GM12878 (cell line): ENCODE measurements around the gene REV3L. TPM values are rescaled to one million over a fixed set of nuclear protein-coding genes. Genes with fewer than 3 reads are reported as not detected.

Experiments
- ATAC-seq: fragments of 200-7000 bp; cut with Tn5 transposase; 3 replicates; pipeline ENCODE4 v1.9.1; 2020; ENCODE audit warnings: mild to moderate bottlenecking, moderate library complexity
- BruUV-seq: library from RNA; stranded (reverse); fragments of 400-500 nt; replicated peaks from 2 replicates; lab custom pipeline; 2021; lab: Mats Ljungman, UMichigan
- CTCF ChIA-PET: fragments of 300-600 bp; sonication (Branson Sonifier 250); formaldehyde crosslinking; extraction: SDS; loops from one replicate; lab custom pipeline; 2021; ENCODE audit warnings: inconsistent platforms; lab: Yijun Ruan, JAX
- POLR2A ChIA-PET: fragments of 350-600 bp; formaldehyde crosslinking; extraction: SDS; loops from one replicate; lab custom pipeline; 2021; ENCODE audit warnings: inconsistent platforms; lab: Charles Lee
- RAD21 ChIA-PET: fragments of 300-600 bp; sonication (Branson Sonifier 250); formaldehyde crosslinking; loops from one replicate; lab custom pipeline; 2023; ENCODE audit warnings: antibody characterized with exemption; ENCODE audit not compliant: unreplicated experiment; lab: Charles Lee
- SMC1A ChIA-PET: fragments of 300-600 bp; sonication (Branson Sonifier 250); formaldehyde crosslinking; loops from one replicate; lab custom pipeline; 2023; ENCODE audit not compliant: unreplicated experiment, uncharacterized antibody; lab: Charles Lee
- DNase-seq: peaks from one replicate; pipeline ENCODE4 v3.0.0-alpha.2; 2011; ENCODE audit warnings: low read depth, low spot score
- FAIRE-seq: peaks from 3 replicates; lab custom pipeline; 2011; peaks lifted over from hg19 to GRCh38; lab: Jason Lieb, UNC
- H2AFZ ChIP-seq: 2 replicates; pipeline ENCODE4 v1.6.0; 2011; ENCODE audit warnings: low read depth, low read length, control low read depth; ENCODE audit not compliant: control insufficient read depth
- H3K27ac ChIP-seq: 2 replicates; pipeline ENCODE4 v1.5.1; 2011; ENCODE audit warnings: control low read depth; ENCODE audit not compliant: control insufficient read depth, insufficient read depth
- H3K27me3 ChIP-seq, 2 experiments: replicated peaks in 1 of 2; 2 replicates each; pipeline versions ENCODE4 v1.6.0 to v1.6.1; 2011; ENCODE audit warnings: low read length in 1 of 2; ENCODE audit not compliant: control insufficient read depth in 2 of 2, insufficient read depth in 2 of 2
- H3K36me3 ChIP-seq, 2 experiments: 2 replicates each; pipeline ENCODE4 v1.5.1; 2011; ENCODE audit warnings: low read length in 1 of 2; ENCODE audit not compliant: control insufficient read depth in 2 of 2, insufficient read depth in 2 of 2
- H3K4me1 ChIP-seq: 2 replicates; pipeline ENCODE4 v1.6.1; 2011; ENCODE audit warnings: mild to moderate bottlenecking, low read length, moderate library complexity, mixed read lengths; ENCODE audit not compliant: control insufficient read depth, insufficient read depth
- H3K4me2 ChIP-seq: 2 replicates; pipeline ENCODE4 v1.6.0; 2011; ENCODE audit warnings: control low read depth; ENCODE audit not compliant: control insufficient read depth, insufficient read depth
- H3K4me3 ChIP-seq: fragments of 200-600 bp; sonication (generic); 2 replicates; pipeline ENCODE4 v1.5.1; 2016
- H3K79me2 ChIP-seq: 2 replicates; pipeline ENCODE4 v1.6.0; 2011; ENCODE audit warnings: low read length; ENCODE audit not compliant: control insufficient read depth, insufficient read depth
- H3K9ac ChIP-seq: 2 replicates; pipeline ENCODE4 v1.8.0; 2011; ENCODE audit warnings: low read length, control low read depth, mixed read lengths; ENCODE audit not compliant: control insufficient read depth, insufficient read depth
- H3K9me3 ChIP-seq: replicated peaks from 3 replicates; pipeline ENCODE4 v1.5.1; 2011; ENCODE audit warnings: mild to moderate bottlenecking, low read length; ENCODE audit not compliant: control insufficient read depth, insufficient read depth
- H4K20me1 ChIP-seq: 2 replicates; pipeline ENCODE4 v1.6.0; 2011; ENCODE audit not compliant: control insufficient read depth, insufficient read depth
- E2F4 ChIP-seq: IDR thresholded peaks from 2 replicates; pipeline ENCODE4 v1.6.1; 2012; ENCODE audit warnings: low read depth, low read length, improper control_type of control experiment
- IKZF1 ChIP-seq: fragments of 450-650 bp; conservative IDR thresholded peaks from 2 replicates; pipeline ENCODE4 v1.6.1; 2017; ENCODE audit warnings: antibody characterized with exemption, mild to moderate bottlenecking
- JUNB ChIP-seq: IDR thresholded peaks from 2 replicates; pipeline ENCODE4 v1.6.1; 2016; ENCODE audit warnings: antibody characterized with exemption, mild to moderate bottlenecking
- JUND ChIP-seq: IDR thresholded peaks from 2 replicates; pipeline ENCODE4 v1.6.1; 2012; ENCODE audit warnings: low read depth, mild to moderate bottlenecking, low read length, improper control_type of control experiment, moderate library complexity
- PRDM15 ChIP-seq: fragments of 450-650 bp; formaldehyde crosslinking; IDR thresholded peaks from 2 replicates; pipeline ENCODE4 v1.4.0; 2020; ENCODE audit warnings: mild to moderate bottlenecking, moderate library complexity
- RAD51 ChIP-seq: fragments of 450-650 bp; IDR thresholded peaks from 2 replicates; pipeline ENCODE4 v1.6.1; 2016; ENCODE audit warnings: moderate library complexity, mild to moderate bottlenecking, inconsistent platforms
- SREBF1 ChIP-seq: IDR thresholded peaks from 2 replicates; pipeline ENCODE4 v1.6.1; 2012; ENCODE audit warnings: mild to moderate bottlenecking, low read length
- STAT1 ChIP-seq: fragments of 450-650 bp; conservative IDR thresholded peaks from 2 replicates; pipeline ENCODE4 v1.6.1; 2014; ENCODE audit warnings: antibody characterized with exemption, mild to moderate bottlenecking
- ZBED1 ChIP-seq: IDR thresholded peaks from 2 replicates; pipeline ENCODE4 v1.6.1; 2016; ENCODE audit warnings: borderline replicate concordance
- WGBS: methylation state at CpG from one replicate; pipeline ENCODE4 v1.1.6; 2016; ENCODE audit warnings: low lambda C conversion rate; ENCODE audit not compliant: insufficient replicate concordance, insufficient coverage; ENCODE audit errors: missing lambda C conversion rate; 5-methylcytosine and 5-hydroxymethylcytosine counted together
- in situ Hi-C: fragments of 300-500 bp; cut with MboI; formaldehyde crosslinking; loops from 9 replicates; pipeline ENCODE4 v1.14.3; 2018; ENCODE audit warnings: mixed read lengths
- intact Hi-C: fragments of 100-400 bp; cut with micrococcal nuclease; formaldehyde crosslinking; loops from one replicate; pipeline ENCODE4 v1.14.2; 2022; ENCODE audit not compliant: unreplicated experiment
- polyA plus RNA-seq, 11 experiments: library from polyadenylated mRNA; depleted of rRNA in 4 of 11; unstranded in 6 of 11; stranded (reverse) in 5 of 11; fragments of >200 nt; fragmentation: Nextera tagmentation in 4 of 11; fragmentation: Illumina TruSeq in 1 of 11; extraction: Ambion mirVana in 4 of 11; extraction: Trizol in 1 of 11; gene quantifications; 1 replicate in 1 of 11; 2 replicates in 10 of 11; pipeline versions ENCODE4 v1.2.1 to v1.2.3, GENCODE V29; 2011 to 2016; ENCODE audit warnings: inconsistent platforms in 2 of 11, missing spikeins in 2 of 11, low read depth in 1 of 11
- total RNA-seq, 4 experiments: library from RNA; depleted of rRNA in 3 of 4; stranded (reverse); fragments of >200 nt in 3 of 4; fragmentation: Illumina TruSeq in 1 of 4; extraction: Trizol in 1 of 4; gene quantifications; 2 replicates each; pipeline versions ENCODE4 v1.2.1 to v1.2.3, GENCODE V29; 2013 to 2021

The REV3L gene
- total and polyA plus RNA-seq, 10 of the 15 experiments (the other 5 are each of a cell fraction or from before 2014, with no cell fraction given), result 7.6 to 33.6 (median 21.5) TPM

- no peak for TF ChIP-seq STAT1
- TF ChIP-seq SREBF1, result no peak
- no peak for TF ChIP-seq ZBED1
- no peak for TF ChIP-seq JUNB
- intact Hi-C loops, result no loop called here
- no peak overlapping the region for H3K4me3 ChIP-seq
- no peaks in the 10 kb centered on the region for H3K4me1 ChIP-seq
- no peak overlapping the region for H2AFZ ChIP-seq
- no peak for FAIRE-seq
- H3K4me2 ChIP-seq, result no peak overlapping the region
- no TSS peak for BruUV-seq
- DNase-seq, result no peak
- ChIA-PET CTCF (no interaction called here), SMC1A (no interaction called here), RAD21 (no interaction called here), POLR2A (no interaction called here)
- peaks cover 19% of the 10 kb centered on the region for H3K9me3 ChIP-seq
- H3K9ac ChIP-seq, result no peak overlapping the region
- no peaks in the 10 kb centered on the region for H3K27me3 ChIP-seq
- H4K20me1 ChIP-seq, result no peaks in the 10 kb centered on the region
- H3K79me2 ChIP-seq, result no peaks in the 10 kb centered on the region
- WGBS, result 88% methylated on average over 2 of the region's 2 CpGs
- in situ Hi-C loops, result no loop called here
- peaks cover 5 to 32% of the 10 kb centered on the region in 2 experiments for H3K36me3 ChIP-seq
- no peak for ATAC-seq
- no peak overlapping the region for H3K27ac ChIP-seq
Observed at GRCh38 chr6:111278731-111279130, 204.3 kb downstream of the REV3L start.

- ATAC-seq (no peak), FAIRE-seq (no peak), DNase-seq (no peak)
- H3K27me3 ChIP-seq, result no peaks in the 10 kb centered on the region
- H3K4me3 ChIP-seq, result no peak overlapping the region
- no peak overlapping the region for H3K9ac ChIP-seq
- BruUV-seq, result no TSS peak
- H3K4me1 ChIP-seq, result no peaks in the 10 kb centered on the region
- peaks cover 5 to 32% of the 10 kb centered on the region in 2 experiments for H3K36me3 ChIP-seq
- WGBS, result 89% methylated on average over 1 of the region's 1 CpG
- H3K27ac ChIP-seq, result no peak overlapping the region
- H4K20me1 ChIP-seq, result no peaks in the 10 kb centered on the region
- intact Hi-C loops (no loop called here), in situ Hi-C loops (no loop called here)
- no peaks in the 10 kb centered on the region for H3K79me2 ChIP-seq
- no peak overlapping the region for H3K4me2 ChIP-seq
- POLR2A ChIA-PET, result no interaction called here
- H3K9me3 ChIP-seq, result peaks cover 23% of the 10 kb centered on the region
- CTCF ChIA-PET, result interaction anchor here (0.6 to 0.7 kb wide), 2 partner anchors 15 to 201 kb away, joined by 3 to 4 read pairs; no protein-coding TSS in a partner anchor
- SMC1A ChIA-PET, result interaction anchor here (1.0 to 1.1 kb wide), 2 partner anchors 19 to 112 kb away, joined by 3 read pairs; no protein-coding TSS in a partner anchor
- no peak overlapping the region for H2AFZ ChIP-seq
- RAD21 ChIA-PET, result no interaction called here
- TF ChIP-seq RAD51, result no peak
- no peak for TF ChIP-seq JUND
- no peak for TF ChIP-seq PRDM15 (CRISPR knock-in tag)
- no peak for TF ChIP-seq E2F4
- TF ChIP-seq IKZF1, result no peak
Observed at GRCh38 chr6:111277819-111278218, 205.2 kb downstream of the REV3L start.
